MM.1S (cell line): ENCODE measurements around the gene ASB2.

ENCODE experiments used
- CTCF ChIP-seq: fragments of 300-600 bp; sonication (generic); IDR thresholded peaks from 2 replicates; pipeline ENCODE4 v1.5.1; 2016; ENCODE audit warnings: antibody characterized with exemption, low read length, mixed read lengths
- EZH2 ChIP-seq: fragments of 300-600 bp; sonication (generic); optimal IDR thresholded peaks from 2 replicates; pipeline ENCODE3; 2017; ENCODE audit warnings: low read depth, mild to moderate bottlenecking, antibody characterized with exemption, low read length, mixed read lengths
- EZH2phosphoT487 ChIP-seq: fragments of 300-600 bp; sonication (generic); IDR thresholded peaks from 2 replicates; pipeline ENCODE4 v1.6.1; 2018; ENCODE audit warnings: antibody characterized with exemption, low read length

DNA sequence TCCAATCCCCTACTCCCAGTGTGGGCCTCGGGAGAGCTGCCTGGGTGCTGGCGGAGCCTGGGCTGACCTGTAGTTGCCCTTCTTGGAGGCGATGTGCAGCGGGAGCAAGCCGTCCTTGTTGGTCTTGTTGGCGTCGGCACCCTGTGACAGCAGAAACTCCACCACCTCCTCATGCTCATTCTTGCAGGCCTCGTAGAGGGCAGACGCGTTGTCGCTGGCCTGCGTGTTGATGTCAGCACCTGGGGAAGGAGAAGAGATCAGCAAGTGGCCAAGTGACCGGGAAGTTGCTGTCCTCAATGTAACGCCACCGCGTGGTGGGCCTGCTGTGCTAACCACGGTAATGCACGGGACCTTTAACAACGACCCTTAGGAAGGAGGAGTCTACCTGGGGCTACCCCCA, 29.1 kb downstream of the ASB2 start:
- TF ChIP-seq CTCF (no peak), EZH2 (no peak), EZH2phosphoT487 (no peak)
